SKM-1 treated with dmso at 0.1 percent for 144 hours (cell line): ENCODE results near the gene PRKAG2.

Experiments used
- DNase-seq: peaks from one replicate; lab custom pipeline; 2025; ENCODE audit not compliant: unreplicated experiment; lab: John Stamatoyannopoulos, UW

Gene PRKAG2

DNA sequence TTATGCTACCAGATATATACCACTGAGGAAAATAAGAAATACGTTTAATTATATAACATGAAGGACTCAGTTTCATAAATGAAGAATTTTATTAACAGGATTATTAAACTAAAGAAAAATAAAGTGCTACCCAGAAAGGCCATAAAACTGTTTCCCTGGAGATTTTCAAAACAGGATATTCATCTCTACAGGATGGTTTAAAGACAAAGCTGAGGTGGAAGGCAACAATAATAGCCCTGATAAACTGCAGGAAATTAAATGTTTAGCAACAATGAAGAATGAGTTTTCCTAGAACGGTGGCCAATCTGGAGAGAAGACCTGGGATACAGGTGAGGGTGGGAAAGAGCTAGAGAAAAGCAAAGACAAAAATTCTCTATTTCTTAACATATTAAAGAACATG, 369.1 kb downstream of the PRKAG2 start:
- no peak for DNase-seq

DNA sequence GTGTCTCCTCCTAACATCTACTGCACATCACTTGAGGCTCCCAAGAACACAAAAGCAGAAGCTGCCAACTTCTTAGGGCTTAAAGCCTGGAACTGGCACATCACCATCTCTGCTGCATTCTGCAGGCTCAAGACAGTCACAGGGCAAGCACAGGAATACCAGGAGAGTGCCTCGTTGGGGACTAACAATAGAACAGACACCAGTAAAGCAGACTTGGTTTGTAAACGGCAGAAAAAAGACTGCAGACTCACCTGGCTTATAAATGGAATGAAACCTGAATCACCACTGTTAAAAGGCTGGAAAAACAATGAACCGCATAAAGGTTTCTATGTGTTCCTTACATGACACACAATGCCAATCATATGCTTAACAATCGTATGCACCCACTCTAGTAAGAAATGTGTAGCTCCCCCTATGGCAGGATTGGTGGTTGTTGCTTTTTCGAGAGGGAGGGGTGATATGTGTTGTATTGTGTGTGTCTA, 370.0 kb downstream of the PRKAG2 start:
- DNase-seq, result no peak
